HG03432 (cell line): ENCODE measurements around the gene C4B.

Experiments used
- ATAC-seq: cut with Tn5 transposase; IDR thresholded peaks from one replicate; pipeline ENCODE4 v1.9.1; 2021; ENCODE audit warnings: mild to moderate bottlenecking, moderate library complexity; ENCODE audit not compliant: unreplicated experiment

C4B gene

GRCh38 chr6:32081168-32081990 lies 66.8 kb downstream of the C4B start:
- ATAC-seq: no peak

- ATAC-seq: no peak
Measured at GRCh38 chr6:32082478-32082877, 67.9 kb downstream of the C4B start.

GRCh38 chr6:32082935-32083334 lies 68.3 kb downstream of the C4B start:
- ATAC-seq: no peak

GRCh38 chr6:32083812-32084768 lies 69.5 kb downstream of the C4B start:
- ATAC-seq: no peak

- ATAC-seq: no peak
Measured at GRCh38 chr6:32084780-32085179, 70.2 kb downstream of the C4B start.
